Lung microvascular endothelial cell (primary cell): ENCODE measurements around the gene LRRN1. TPM values are rescaled to one million over a fixed set of nuclear protein-coding genes. Genes with fewer than 3 reads are reported as not detected.
"Not testable (repeated sequence)": the region's sequence is repeated elsewhere in the genome, so short reads cannot be mapped to it uniquely, and the experiment has no call there.

Source experiments
- DNase-seq, 2 donors: peaks; one replicate each; pipeline versions ENCODE4 v3.0.0 to v3.0.0-alpha.2; 2010; ENCODE audit warnings: low read depth in 2 of 2
- total RNA-seq: library from RNA; depleted of rRNA; stranded (reverse); fragments of >200 nt; gene quantifications from 2 replicates; pipeline ENCODE4 v1.2.1, GENCODE V29; 2014

Gene LRRN1
- total RNA-seq, 1 donor from 2014 or later, result not detected

DNA sequence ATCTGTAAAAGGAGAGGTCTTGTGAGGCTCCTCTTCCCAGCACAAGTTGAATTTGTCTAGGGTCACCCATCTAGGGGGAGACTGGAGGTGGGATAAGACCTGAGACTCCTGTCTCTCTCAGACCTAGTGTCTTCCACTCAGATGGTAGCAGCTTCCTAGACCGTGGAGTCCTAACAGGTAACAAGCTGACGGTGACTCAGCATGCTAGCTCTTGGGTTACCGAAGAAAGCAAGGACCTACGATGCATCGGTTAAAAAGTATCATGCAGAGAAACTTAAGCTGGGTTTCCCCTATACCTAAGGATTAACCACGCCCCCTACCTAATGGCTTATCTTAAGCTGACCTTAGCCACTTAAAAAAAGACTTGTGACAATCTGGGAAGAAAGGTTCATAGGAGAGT, 7.6 kb downstream of the LRRN1 start:
- DNase-seq, result no peak

DNA sequence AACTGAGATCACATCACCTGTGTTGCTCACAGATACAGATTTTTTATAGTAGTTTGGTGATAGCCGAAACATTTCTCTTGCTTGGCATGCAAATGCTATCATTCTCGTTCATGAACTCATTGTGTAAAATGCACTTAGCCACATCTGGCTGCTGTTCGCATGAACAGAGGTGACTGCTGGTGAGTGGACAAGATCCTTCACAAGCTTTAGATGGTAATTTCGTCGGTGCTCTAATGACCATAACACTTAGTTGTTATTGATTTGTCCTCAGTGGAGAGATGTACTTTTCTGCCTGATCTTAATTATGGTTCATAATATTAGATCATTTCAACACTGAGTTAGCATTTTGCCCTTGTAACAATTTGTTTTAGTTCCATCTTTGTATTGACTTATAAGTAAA, 13.8 kb downstream of the LRRN1 start:
- DNase-seq, result no peak

DNA sequence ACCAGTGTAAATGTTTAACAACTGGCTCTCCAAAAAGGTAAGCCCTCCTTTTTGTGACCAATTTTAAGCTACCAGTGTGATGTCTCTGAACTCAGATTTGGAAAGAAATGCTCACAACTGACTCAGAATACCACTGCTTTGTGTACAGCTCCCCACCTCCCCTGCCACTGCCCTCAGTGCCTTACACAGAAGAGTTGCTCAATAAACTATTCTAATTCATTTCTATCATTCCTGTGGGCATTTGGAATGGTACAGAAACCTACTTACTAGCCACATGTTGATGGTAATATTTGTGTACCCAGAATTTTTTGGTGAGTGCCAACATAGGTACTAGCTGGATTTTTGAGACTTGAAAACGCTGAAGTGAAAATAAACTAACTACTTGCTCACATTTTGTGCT, 16.0 kb downstream of the LRRN1 start:
- DNase-seq, result no peak

DNA sequence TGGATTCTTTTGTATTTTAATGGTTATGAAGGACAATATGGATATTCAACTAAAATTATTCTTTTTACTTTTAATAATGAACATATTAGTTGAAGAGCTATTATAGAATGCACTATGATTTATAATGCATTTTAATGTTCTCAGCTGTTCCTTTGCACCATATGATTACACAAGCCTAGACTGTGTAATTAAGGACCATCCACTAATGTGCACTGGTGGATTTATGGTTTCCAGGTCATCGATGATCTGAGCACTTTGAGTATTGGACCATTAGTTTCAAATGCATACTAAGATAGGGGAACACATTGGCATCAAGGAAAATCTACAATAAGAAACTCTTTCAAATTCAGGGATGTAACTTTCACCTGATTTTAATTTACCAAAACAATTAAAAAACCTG, 16.8 kb downstream of the LRRN1 start:
- no peak for DNase-seq

DNA sequence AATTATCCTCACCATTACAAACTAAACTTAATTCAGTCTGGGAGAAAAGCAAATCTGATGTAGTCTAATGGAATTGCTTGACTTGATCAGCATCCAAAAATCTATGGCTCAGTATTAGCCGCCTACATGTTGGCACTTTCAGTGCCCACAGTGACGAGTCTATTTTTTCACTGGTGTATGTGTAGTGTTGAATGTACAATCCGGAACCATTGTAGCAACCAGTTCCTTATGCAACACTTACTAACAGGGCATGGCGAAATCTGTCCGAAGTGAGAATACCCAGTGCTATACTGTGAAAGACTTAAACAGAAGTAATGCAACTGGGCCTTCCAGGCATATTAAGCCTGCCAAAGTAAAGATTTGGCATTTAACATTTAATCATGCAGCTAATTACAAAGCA, 18.6 kb downstream of the LRRN1 start:
- no peak for DNase-seq

DNA sequence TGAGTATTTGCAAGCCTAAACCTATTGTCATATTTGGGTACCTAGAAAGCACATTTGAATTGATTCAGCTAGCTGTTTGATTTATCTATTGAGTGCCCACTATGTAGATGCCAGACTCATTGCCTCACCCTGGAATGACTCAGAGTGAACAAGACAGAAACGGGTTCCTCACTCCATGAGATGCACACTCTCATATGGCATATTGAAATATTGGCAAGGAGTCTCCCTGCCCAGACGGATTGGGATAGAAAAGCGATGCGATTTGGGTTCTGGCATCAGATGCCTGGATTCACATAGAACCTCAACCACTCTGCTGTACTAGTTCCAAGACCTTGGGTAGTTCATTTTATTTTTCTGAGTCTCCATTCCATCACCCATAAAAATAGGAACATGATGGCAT, 22.5 kb downstream of the LRRN1 start:
- no peak for DNase-seq

DNA sequence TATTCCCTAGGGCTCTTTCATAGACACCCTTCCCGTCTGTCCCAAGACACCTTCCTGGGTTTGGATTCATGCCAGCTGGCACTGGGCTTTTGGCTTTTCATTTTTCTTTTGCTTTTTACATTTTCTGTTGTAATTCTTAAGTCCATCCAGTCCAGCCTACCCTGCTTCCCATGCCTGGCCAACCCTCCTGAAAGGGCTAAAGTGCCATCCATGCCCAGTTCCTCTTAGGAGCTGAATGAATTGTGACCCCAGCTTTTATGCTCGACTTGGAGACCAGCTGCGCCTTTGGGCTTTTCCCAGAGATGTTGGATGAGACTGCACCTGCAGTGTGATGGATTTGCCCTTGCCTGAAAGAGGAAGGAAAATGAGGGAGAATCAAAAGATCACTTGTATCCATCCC, 25.8 kb downstream of the LRRN1 start:
- DNase-seq, result no peak

DNA sequence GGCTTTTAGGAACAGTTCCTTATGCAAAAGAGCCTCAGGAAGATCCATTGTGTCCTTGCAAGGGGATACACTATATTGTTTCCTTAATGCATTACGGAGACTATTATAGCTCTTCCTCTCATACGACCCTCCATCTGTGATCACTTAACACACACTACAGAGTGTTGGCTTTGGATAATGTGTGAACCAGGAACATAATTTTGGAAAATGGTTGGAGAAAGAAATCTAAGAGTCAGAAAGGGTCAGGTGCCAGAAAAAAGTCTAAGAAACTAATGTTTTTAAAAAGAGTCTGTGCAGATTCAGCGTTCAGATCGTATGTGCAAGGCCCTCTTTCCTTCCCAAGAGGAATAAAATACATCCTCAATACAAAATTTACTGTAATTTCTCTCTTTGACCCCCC, 27.3 kb downstream of the LRRN1 start:
- no peak for DNase-seq

DNA sequence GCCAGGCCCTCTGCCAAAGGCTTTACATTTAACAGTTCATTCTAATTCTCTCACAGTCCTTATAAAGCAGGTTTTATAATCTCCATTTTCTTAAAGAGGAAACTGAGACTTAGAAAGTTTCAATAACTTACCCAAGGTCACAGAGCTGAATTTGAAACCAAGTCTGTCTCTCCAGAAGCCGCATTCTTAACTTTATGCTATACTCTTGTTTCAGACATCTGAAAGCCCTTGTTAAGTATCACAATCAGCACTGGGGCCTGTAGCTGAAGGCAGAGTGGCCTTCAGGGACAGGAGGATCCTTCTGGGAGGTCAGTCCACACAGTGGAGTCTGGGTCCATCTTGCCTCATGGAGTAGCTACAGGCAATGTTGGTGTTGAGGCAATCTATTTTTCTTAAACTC, 27.9 kb downstream of the LRRN1 start:
- DNase-seq, result no peak

DNA sequence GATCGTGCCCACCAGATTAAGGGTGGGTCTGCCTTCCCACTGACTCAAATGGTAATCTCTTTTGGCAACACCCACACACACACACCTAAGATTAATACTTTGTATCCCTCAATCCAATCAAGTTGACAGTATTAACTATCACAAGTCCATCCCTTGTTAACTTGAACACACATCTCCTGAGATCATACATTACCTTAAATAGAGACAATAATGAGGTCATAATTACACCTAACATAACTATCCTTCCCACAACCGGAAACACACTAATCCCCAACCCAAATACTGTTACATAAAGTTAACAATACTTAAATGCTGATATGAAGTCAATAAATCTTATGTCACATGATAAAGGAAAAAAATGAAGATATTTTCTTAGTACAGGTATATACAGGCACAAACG, 29.2 kb downstream of the LRRN1 start:
- DNase-seq, result not testable (repeated sequence)

DNA sequence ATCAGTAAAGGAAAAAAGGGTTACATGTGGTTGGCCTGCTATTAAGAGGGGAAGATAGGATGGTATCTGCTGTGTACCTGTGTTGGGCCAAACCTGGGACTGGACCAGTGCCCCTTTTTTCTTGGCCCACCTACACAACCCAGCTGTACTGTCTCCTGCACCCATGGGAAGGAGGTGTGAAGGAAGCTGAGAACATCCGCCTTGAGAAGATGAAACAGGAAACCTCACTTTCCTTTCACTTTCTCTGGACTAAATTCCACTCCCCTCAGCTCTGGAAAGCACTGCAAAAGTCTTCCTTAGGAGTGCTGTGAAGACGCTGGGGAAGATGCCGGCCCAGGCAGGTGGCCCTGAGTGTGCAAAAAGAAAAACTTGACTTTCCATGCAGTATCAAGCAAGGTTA, 37.6 kb downstream of the LRRN1 start:
- no peak for DNase-seq

DNA sequence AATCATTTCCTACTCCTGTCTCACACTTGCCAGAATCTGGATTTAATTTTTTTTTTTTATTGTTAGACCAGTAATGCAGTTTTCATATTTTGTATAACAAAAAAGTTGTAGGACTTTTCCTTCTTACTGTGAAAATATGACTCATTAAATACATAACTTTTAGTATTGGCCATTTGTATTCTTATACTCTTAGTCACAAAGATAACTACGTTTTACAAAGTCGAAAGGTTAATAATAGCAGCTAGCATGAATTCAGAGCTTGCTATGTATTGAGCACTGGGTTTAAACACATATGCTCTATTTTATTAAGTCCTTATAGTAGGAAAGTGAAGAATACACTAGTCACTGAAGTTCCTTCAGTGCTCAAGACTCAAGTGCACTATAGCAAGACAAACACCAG, 43.1 kb downstream of the LRRN1 start:
- DNase-seq, result no peak

DNA sequence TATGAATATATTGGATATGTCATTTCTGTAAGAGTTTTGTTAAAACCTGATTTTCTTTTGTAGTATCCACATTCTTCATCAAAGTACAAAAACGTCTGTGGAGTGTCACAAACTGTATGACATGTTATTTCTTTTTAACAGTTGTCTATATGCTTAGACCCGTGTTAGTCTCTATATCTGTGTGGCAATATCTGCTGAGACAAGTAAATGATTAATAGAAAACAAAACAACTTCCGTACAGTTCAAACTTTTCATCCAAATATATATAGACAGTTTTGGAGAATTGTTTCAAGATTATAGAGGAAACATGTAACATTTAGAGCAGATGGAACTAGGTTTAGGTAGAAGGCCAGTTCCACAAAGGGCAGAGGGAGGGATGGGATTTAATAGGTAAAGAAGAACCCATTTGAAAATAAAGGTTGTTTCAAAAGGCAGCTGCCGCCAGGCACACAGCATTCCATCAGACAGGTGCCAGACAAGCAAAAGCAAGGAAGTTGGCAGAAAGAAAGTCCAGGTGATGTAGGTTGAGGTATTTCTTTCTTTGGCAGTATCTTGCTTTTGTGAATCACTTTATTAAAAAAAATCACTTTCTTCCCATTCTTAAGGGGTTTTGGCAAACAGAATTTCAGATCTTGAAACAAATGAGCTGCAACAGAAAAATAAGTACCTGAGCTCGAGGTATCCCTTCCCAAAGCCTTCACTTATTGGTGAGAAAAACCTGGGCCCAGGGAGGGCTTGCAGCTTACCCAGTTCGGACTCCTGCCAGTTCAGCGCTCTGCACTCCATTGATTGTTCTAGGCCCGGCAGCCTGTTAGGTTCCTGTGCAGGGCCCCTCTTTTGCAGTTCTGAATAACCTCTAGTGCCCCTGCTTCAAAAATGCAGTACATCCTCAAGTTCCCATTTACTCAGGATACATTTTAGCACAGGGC, 49.0 kb downstream of the LRRN1 start:
- no peak for DNase-seq

DNA sequence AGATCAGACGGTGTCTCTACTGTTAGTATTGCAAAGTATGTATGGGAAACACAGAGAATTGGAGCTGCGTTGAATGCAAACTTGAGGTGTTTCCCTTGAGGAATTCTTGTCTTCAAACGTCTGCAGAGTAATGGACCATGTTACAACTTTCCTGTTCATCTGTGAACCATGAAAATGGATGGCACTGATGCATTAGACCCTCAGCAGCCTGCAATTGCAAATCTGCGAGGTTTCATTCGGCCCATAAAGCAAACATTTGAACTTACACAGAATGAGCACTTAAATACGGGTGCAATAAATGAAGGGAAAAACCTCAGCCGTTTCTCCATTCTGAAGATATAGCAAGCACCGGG, 49.7 kb downstream of the LRRN1 start:
- no peak for DNase-seq

DNA sequence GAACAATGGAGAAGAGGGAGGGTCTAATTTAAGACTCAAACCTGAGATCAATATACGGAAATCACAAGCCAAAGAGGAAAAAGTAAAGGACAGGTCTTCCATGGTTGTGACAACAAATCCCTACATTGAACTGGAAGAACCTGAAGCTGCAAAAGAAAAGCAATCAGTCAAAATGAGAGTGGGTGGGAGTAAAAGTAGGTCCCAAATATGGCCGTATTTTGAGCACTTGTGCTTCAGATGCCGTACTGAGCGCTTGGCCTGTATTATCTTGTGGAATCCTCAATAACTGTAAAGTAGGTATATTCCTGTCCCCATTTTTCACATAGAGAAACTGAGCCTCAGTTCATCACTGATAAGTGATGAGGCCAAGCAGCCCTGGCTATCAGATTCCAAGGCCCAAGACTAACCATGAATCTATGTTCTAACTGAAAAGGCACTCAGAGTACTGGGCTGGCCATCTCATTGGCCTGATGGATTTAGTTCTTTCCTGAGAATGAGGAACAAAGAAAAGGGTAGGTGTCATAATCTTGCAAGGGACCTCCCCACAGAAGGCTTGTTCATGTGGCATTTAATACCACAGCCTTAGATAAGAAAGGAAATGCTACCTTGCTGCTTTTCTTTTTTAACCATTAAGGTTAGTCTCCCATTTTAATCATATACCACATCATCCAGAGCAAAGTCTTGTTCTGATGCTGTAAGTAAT, 52.5 kb downstream of the LRRN1 start:
- DNase-seq, result no peak

DNA sequence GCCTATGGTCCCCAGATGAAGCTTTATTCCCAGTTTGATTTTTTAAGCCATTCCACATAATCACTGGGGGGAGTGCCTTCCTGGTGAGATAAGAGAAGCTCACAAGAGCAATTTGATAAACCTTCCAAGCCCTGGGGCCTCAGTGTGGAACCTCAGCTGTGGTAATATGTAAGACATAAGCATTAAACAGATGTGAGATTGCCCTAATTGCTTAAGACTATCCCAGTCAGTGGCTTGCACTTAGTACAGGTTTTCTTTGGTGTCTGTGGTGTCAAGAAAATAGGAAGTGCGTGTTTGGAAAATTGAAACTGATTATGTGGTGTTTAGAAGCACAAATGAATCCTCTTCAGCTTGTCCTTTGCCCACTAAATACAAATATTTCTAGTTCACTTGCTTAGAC, 54.3 kb downstream of the LRRN1 start:
- DNase-seq, result no peak

DNA sequence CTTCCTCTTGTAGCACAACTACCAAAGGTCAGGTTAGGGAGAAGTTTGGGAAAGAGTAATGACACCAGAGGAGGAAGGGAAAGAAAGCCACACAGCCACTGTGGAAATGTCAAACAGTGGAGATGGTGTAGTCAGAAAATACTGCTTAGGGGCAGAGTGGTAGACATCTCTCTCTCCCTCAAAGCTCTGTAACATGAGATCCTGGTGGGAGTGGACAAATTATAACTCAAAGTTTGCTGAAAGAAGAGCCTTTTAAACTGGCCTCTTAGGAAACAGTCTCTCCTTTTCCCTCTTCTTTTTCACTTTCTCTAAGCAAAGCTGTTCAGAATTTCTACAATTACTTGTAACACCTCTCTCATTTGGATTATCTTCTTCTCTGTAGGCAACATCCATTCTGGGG, 55.8 kb downstream of the LRRN1 start:
- DNase-seq, result no peak

DNA sequence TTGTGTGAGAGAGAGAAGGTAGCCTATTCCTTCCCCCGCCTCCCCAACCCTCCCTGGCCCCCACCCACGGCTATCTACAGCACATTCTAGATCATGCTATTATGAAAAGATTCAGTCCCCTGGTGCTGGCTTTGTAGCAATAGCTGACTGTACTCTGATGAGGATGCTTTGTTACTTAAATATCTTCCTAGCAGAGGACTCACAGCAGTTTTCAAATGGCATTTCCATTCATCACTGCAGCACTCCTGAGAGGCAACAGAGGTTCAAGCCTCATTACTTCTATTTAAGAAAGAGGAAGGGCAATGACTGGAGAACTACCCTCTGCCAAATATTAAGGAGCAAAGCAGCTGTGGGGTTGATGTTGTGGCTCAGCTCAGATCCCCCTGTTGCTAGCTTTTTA, 61.0 kb downstream of the LRRN1 start:
- DNase-seq, result no peak

DNA sequence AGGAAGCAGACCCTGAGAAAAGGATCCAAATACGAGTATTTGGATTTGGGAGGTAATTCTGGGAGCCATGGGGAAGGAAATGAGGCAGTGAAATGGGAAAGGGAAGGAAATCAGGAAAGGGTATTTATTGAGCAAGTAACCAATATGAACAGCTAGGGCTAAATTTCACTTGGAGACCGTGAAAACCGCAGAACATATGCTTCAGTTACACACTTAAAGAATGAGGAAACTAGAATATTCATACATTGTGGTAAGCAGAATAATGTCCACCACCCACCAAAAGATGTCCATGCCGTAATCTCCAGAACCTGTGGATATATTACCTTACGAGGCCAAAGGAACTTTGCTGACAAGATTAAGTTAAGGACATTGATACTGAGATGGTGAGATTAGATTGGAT, 63.3 kb downstream of the LRRN1 start:
- no peak for DNase-seq

DNA sequence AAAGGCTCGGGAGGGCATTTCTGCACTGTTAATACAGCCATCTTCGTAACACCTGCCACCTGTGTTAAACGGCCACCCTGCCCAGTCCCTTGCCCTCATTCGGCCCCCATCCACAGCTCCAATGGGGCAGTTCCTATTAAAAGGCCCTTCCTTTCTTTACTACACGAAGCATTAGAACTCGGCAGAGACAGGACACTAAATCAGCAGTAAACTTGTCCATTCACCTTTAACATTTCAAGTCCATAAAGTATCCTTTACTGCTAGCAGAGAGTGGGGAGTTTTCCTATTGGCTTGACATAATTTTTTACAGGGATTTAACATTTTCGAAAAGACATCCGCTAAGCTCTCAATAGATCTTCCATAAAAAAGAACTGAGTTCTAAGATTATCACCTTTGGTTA, 76.3 kb downstream of the LRRN1 start:
- DNase-seq, result no peak

DNA sequence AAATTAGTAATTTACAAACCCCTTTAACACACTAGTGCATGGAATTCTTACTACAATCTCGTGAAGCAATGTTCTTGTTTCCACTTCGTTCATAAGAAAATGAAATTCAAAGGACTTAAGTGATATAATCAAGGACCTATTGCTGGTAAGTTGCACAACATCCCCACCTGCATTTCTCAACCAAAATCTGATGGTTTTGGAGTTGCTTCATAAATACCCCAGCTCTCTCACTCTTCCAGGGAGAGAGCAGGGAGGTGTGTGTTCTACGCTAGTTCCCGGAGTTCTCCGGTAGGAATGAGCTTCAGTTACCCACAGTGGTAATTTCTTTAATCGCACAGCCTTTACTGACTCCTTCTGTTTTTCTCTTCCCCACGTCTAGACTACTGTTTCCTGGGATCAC, 81.8 kb downstream of the LRRN1 start:
- no peak for DNase-seq

DNA sequence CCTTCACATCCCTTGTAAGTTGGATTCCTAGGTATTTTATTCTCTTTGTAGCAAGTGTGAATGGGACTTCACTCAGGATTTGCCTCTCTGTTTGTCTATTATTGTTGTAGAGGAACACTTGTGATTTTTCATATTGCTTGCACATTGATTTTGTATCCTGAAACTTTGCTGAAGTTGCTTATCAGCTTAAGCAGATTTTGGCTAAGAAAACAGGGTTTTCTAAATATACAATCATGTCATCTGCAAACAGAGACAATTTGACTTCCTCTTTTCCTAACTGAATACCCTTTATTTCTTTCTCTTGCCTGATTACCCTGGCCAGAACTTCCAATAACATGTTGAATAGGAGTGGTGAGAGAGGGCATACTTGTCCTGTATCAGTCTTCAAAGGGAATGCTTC, 88.1 kb downstream of the LRRN1 start:
- DNase-seq, result not testable (repeated sequence)

DNA sequence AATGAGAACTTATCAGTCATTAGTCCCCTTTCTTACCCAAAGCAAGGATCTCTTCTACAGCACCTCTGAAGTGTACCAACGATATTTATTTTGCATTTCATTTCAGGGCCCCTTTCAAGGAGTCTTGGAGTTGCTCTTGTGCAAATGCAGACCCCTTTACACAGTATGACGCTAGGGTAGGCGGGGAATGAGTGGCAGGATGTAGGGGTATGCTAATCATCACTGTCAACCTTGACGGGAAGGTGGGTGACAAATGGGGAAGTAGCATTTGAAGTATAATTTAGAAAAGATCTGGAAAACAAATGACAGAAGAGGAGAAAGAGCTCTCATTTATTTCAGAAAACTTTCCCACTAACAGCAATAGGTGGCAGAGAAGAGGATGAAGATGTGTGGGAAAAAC, 94.4 kb downstream of the LRRN1 start:
- no peak for DNase-seq
